HEK293 (cell line): ENCODE data around the gene IL1RAP.

Experiments used
- GLI4 ChIP-seq: fragments of 450-650 bp; formaldehyde crosslinking; IDR thresholded peaks from 2 replicates; pipeline ENCODE4 v1.5.1; 2016; ENCODE audit warnings: missing biosample characterization, missing genetic modification characterization
- GLIS1 ChIP-seq: fragments of 450-650 bp; formaldehyde crosslinking; IDR thresholded peaks from 2 replicates; pipeline ENCODE4 v1.5.1; 2016; ENCODE audit warnings: missing biosample characterization, missing genetic modification characterization
- OVOL3 ChIP-seq: fragments of 450-650 bp; formaldehyde crosslinking; IDR thresholded peaks from 2 replicates; pipeline ENCODE4 v1.5.1; 2016; ENCODE audit warnings: missing biosample characterization, missing genetic modification characterization
- ZNF146 ChIP-seq: fragments of 450-650 bp; formaldehyde crosslinking; IDR thresholded peaks from 2 replicates; pipeline ENCODE4 v1.5.1; 2016; ENCODE audit warnings: missing biosample characterization, missing genetic modification characterization
- ZNF302 ChIP-seq: fragments of 450-650 bp; formaldehyde crosslinking; IDR thresholded peaks from 2 replicates; pipeline ENCODE4 v1.5.1; 2016; ENCODE audit warnings: missing biosample characterization, missing genetic modification characterization, low read depth
- ZNF354C ChIP-seq: fragments of 450-650 bp; formaldehyde crosslinking; IDR thresholded peaks from 2 replicates; pipeline ENCODE4 v1.5.1; 2016; ENCODE audit warnings: missing biosample characterization, missing genetic modification characterization, low read depth, borderline replicate concordance
- ZNF843 ChIP-seq: fragments of 450-650 bp; formaldehyde crosslinking; IDR thresholded peaks from 2 replicates; pipeline ENCODE4 v1.5.1; 2016; ENCODE audit warnings: missing biosample characterization, missing genetic modification characterization
- TF ChIP-seq, protein P1 (sequence below): fragments of 450-650 bp; formaldehyde crosslinking; IDR thresholded peaks from 2 replicates; pipeline ENCODE4 v1.5.1; 2016; ENCODE audit warnings: missing biosample characterization, missing genetic modification characterization

DNA sequence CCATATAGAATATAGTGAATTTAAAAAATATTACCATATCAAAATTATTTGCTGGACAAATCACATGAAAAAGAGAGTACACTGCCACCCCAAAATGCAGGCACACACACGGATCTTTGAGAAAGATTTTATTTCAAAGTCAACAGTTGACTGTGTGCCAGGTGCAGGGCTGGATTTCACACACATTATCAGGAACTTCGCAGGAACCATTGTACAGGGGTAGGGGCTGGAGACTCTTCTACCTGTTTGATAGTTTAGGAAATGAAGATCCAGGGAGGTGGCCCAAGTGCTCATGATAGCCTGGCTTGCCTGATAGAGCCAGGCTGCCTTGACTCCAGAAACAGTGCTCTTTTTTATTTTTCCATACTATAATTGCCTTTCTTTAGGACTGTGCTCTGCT, 54.2 kb downstream of the IL1RAP start:
- TF ChIP-seq, protein P1, sequence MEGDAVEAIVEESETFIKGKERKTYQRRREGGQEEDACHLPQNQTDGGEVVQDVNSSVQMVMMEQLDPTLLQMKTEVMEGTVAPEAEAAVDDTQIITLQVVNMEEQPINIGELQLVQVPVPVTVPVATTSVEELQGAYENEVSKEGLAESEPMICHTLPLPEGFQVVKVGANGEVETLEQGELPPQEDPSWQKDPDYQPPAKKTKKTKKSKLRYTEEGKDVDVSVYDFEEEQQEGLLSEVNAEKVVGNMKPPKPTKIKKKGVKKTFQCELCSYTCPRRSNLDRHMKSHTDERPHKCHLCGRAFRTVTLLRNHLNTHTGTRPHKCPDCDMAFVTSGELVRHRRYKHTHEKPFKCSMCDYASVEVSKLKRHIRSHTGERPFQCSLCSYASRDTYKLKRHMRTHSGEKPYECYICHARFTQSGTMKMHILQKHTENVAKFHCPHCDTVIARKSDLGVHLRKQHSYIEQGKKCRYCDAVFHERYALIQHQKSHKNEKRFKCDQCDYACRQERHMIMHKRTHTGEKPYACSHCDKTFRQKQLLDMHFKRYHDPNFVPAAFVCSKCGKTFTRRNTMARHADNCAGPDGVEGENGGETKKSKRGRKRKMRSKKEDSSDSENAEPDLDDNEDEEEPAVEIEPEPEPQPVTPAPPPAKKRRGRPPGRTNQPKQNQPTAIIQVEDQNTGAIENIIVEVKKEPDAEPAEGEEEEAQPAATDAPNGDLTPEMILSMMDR, result no peak
- TF ChIP-seq ZNF354C (tag by site-specific recombination) (no peak), GLI4 (tag by site-specific recombination) (no peak), ZNF843 (tag by site-specific recombination) (no peak), ZNF302 (no peak), OVOL3 (tag by site-specific recombination) (no peak), ZNF146 (no peak), GLIS1 (tag by site-specific recombination) (no peak)
